ENCODE measurements around the gene PKDCC.
"Not testable (repeated sequence)": the region's sequence is repeated elsewhere in the genome, so short reads cannot be mapped to it uniquely, and the experiment has no call there.

Gene PKDCC

DNA sequence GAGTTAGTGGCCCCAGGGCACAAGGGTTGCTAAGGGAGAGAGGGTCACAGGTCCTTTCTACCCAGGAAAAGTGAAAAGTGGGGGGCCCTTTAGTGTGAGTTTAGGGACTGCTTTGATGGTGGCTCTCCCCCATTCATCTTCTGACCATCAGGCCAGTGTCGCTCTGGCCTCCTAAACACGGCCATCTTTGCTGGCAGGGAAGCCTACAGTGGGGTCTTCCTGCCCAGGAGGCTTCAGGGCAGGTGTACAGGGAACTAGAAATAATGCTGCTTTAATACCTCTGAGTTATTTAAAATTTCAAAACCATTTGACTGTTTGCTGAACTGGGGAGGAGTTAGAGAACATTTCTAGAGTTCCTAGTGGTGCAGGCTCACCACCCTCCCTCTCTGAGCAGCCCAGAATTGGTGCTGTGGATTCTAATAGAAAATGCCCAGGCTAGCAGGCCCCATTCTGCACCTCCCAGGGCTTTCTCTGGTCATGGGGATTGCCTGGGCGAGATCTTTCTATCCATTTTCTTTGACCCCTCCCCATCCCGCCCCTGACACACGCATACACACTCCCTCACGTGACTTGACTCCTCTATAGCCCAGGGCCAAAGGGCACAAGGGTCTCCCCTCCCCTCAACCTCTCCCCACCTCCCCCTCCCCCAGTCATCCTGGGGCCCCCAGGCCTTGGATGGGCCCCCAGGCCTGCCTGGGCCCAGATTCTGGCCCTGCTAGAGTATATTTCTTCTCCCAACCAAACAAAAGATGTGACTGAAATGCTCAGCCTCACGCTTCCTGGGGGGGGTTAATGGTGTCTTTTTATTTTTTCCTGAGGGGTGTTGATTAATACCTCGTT lies 3.1 kb downstream of the PKDCC start:
- no peak for DNase-seq

DNA sequence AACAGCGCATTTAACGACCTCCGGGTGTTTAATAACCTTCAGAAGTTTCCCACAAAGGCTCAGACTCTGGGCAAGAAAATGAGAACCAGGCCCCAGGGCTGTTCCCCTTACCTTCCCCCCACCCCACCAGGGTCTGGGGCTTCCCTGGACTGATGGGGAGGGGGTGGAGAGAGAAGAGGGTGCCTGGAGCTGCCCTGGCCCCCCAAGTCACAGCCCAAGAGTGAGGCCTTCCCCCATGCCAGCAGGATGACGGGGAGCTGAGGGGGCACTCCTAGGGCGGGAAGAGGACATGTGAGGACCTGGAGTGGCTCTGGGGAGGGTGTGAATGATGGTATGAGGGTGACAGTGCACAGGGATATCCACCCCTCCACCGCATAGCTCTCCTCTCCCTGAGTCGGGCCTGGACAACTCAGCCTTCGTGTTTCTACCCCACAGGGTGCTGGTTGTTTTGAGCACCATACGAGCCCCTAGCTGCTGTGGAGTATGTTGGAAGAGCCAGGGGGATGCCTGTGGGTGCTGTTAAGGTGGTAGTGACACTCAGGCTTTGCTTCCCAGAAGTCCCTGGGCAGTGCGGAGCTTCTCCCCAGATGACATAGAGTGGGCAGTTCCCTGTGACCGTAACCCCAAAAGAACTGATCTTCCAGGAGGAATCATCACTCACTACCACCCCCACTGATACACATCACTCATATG lies 3.9 kb downstream of the PKDCC start:
- no peak for DNase-seq

DNA sequence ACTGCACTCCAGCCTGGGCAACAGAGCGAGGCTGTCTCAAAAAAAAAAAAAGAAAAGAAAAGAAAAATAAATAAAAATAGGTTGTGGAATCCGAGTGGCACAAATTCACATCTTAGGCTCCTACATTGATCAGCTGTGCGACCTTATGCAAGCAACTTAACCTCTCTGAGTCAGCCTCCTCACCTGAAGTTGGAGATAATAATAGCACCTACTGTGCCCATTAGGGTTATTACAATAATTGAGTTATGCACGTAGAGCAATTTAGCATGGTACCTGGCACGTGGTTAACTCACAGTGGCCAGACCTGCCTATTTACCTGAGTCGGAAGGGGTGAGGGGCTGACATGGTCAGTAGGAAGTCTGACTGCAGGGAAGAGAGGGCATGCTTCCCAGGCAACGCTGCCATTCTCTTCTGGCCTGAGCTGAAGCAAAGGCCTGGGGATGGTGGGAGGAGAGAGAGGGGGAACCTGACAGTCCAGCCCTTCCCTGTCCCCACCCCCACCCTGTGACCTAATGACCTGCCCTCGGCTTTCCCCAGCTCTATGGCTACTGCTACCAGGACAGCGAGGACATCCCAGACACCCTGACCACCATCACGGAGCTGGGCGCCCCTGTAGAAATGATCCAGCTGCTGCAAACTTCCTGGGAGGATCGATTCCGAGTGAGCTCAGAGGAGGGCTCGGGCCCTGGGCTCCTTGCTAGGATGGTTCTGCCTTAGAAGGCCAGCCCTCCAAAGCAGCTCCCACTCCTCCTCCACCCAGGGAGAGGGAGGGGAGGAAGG lies 5.1 kb downstream of the PKDCC start:
- no peak for DNase-seq

DNA sequence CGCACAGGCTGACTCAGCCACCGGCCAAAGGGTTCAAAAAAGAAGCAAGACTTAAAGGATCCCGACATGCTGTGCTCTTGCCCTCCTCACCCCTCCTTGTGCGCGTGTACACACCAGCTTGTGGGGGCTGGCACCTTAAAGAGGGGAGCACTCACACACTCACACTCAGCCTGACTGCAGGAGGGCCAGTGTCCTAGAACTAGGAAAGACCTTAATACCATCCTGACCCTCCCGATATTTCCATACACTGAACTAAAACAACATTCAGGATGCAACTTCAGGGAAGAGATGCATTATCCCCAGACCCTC lies 5.6 kb downstream of the PKDCC start:
- no peak for DNase-seq

DNA sequence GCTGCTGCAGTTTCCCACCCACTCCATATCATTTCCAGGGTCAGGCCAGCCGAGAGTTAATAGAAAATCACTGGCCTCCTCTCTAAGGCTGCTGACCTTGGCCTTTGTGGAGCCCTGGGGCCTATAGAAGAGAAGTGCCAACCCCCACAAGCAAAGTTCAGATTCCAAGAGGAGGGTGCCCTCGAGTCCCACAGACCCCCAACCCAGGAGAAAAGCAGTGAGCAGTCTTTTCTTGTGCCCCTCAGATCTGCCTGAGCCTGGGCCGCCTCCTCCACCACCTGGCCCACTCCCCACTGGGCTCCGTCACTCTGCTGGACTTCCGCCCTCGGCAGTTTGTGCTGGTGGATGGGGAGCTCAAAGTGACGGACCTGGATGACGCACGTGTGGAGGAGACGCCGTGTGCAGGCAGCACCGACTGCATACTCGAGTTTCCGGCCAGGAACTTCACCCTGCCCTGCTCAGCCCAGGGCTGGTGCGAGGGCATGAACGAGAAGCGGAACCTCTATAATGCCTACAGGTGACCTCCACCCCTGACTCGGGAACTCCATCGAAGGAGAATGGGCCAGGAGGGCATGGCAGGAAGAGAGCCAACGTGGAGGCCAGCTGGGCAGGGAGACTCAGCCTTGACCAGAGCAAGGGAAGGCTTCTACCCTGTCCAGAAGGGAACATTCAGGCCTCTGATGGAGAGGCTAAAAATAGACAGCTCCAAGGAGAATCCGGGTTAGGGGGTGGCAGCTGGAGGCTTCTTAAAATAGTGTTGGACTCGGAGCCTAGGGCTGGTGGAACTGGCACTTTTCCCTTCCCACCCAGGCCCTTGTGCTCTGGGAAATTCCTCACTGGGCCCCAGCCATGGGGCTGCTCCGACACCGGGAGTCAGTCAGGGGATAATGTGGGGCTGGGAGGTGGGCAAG lies 6.2 kb downstream of the PKDCC start:
- no peak for DNase-seq

DNA sequence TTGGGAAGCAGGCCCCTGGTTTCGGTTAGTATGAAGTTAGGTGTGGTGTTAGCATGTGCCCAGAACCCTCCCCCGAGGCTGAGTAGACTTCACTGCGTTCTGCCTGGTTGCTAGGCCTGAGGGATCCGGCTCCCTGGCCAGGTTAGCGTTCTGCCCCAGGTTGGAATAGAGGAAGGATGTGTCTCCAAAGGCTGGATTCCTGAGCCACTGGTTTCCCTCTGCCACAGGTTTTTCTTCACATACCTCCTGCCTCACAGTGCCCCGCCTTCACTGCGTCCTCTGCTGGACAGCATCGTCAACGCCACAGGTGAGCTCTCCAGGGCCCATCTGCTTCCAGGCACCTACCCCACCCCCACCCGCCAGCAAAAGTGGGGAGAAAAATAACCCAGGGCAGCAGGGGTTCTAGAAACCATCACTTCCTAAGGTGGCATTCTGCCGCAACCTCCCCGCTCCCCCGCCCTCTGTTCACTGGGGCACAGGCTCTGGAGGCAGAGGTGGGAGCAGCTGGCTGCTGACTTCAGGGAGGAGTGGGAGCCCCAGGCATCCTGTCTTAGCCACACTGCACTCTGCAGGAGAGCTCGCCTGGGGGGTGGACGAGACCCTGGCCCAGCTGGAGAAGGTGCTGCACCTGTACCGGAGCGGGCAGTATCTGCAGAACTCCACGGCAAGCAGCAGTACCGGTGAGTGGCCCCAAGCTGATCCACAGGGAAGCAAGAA lies 7.1 kb downstream of the PKDCC start:
- no peak for DNase-seq

DNA sequence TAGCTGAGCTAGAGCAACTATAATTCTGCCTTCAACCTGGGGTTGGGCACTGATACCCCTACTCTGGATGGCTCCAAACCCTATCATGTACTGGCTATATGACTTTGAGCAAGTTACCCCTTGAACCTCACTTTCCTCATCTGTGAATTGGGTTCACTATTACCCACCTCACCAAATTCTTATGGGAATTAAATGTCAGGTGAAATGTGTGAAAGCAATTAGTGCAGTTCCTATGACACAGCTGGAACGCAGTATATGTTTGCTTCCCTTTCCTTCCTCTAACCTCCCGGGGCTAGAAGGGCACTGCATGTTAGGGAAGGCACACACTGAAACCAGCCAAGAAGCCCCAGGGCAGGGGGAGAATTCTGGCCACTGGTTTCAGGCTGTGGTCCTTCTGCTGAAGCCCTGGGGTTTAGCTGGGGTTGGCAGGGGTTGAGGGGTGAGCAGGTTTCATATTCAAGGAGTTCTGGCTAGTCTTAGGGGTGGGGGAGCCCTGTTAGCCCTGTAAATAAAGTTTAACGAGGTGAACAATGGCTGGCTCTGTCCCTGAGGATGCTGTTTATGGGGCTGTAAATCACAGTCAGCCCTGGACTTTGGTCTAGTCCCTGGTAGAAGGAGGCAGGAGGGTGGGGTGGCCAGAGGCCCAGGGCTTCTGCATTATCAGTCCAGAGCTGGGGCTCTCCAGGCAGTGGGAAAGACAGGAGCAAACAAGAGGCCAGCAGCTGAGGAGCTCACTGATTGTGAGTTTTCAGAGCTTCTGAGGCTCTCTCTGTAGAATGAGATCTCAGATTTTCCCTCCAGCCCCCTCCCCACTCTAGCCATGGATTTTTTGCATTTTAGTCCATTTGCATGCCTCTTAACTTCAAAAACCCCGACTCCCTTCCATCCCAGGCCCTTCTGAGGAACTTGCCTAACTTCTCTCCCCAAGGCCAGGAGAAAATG lies 8.0 kb downstream of the PKDCC start:
- DNase-seq = no peak

DNA sequence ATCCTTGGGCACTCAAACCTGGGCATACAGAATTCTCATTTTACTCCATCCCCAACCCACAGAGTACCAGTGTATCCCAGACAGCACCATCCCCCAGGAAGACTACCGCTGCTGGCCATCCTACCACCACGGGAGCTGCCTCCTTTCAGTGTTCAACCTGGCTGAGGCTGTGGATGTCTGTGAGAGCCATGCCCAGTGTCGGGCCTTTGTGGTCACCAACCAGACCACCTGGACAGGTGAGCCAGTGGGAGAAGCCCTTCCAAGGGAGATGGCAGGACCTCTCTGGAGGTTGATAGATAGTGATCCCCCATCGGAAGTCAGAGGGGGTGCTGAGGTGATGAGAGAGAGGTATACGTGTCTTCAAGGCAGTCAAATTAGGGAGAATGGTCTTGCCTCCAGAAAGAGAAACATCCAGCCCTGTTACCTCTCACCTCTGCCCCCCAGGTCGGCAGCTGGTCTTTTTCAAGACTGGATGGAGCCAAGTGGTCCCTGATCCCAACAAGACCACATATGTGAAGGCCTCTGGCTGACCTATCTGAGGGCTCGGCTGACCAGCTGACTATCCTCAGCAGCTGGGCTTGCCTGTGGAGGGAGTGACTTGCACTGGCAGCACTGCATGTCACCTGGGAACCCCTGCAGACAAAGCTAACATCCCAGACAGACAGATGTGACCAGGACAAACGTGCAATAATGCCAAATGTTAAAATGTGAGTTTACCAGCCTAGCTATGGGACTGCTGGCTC lies 9.5 kb downstream of the PKDCC start:
- no peak for DNase-seq

DNA sequence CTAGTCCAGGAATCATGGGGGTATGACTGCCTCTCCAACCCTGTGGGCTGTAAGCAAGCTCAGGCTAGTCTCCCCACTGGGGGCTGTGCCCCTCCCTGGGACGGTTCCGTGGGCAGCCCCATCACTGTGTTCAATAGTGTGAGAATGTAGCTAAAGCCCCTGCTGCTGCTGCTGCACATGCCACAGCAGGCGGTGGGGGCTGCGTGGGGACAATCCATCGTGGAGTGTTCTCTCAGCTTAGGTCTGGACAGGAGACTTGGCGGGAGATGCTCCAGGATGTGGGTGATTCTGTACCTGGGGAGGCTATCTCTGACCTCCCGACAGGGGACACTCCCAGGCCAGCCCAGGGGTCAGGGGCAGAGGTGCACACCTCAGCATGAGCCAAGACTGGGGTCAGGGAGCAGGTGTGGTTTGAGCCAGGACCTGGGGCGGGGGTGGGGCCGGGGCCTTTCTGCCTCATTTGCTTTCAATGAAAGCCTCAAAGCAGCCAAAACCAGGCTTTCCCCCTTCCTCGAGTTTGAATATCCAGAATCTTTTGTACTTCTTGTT lies 10.2 kb downstream of the PKDCC start:
- no peak for DNase-seq

DNA sequence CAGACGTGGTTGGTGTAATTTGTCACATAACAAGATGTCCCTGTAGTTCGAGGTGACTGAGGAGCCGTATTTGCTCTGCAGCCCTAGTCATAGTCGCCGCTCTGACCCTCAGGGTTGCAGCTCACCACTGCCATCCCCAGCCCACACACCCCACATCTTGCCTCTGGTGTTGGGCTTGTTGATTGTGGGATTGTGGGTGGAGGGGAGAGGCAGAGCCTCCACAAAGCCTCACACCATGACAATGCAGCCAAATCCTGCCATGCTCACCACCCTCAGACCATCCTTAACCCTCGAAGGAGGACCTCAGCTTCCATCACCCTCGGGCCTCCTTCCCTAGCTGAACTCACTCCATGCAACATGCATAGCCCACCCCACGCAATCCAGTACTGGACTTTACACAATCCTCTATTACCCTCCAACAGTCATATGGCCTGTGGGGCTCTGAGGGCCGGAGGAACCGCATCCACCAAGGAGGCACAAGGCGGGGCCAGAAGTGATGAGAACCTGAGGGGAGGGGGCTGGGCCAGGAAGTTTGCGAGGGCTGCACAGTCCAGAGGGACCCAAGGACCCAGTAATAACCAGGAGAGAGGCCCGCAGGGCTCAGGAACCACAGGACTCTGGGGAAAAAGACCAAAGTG lies 11.6 kb downstream of the PKDCC start:
- DNase-seq = no peak

DNA sequence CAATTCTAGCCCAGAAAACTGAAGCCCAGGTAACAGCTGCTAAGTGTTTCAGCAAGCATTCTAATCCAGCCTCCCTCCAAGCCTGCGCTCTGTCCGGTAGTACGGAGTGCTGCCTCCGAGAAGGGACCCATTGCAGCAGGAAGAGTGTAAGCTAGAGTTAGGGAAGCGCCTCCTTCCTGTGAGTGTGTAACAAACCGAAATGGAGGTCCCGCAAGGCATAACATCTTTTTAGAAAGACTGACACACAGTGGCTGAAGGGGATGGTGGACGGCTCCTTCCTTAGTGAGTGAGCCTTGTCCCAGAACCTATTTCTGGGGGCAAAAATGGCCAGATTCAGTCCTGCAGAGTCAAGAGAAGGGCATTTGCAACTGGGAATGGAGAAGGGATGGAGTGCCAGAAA lies 12.2 kb downstream of the PKDCC start:
- DNase-seq = no peak

DNA sequence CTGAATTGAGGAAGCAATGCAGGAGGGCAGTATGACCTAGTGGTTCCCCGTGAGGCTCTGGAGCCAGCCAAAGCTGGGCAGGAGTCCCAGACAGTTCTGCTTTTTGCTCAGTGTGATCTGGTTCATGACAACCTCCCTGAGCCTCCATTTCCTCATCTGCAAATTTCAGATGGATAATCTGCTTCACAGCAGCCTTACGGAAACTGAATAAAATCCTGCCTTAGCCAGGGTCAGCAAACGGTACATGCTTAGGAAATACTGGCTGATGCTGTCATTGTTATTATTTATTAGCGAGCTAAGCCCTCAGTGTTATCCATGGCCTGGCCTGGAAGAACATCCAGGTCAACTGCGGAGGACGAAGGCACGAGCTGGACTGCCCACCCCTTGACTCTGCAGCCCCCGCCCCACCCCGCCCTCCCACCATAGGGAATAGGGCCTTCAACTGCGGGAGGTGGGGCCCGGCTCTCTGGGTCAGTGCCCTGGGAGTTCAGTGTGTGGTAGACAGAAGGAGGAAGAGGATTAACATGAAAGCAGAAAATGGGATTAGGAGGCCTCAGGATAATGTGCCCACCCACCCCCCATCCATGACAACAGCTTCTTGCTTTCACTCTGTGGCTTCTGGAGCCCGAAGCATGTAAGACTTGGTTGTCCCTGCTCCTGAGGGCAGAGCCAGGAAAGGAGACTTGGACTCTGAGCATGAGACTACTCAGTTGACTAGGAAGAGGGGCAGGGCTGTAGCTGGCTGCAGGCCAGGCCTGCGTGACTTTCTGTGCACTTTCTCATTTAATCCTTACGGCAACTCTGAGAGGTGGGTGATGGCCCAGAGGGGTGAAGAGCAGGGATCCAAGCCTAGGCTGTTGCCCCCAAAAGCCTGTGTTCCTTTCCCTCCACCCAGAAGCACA lies 13.1 kb downstream of the PKDCC start:
- no peak for DNase-seq

DNA sequence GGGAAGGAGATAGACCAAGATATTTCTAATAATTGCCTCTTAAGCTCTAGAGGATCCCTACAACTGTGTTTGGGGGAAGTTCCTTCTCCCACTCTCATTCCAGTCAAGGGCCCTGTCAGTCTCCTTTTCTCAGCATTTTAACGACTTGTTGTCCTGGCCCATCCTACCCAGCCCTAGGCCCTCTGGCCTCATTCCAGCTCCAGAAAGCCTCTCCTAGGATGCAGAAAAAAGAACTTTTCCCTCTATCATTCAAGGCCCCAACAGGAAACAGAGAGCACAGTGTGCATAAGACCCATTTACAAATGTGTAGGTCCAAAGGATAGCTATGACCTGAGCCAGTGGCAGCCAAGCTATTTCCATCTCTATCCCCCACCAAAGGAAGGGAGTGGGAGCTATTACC lies 14.0 kb downstream of the PKDCC start:
- DNase-seq = no peak

DNA sequence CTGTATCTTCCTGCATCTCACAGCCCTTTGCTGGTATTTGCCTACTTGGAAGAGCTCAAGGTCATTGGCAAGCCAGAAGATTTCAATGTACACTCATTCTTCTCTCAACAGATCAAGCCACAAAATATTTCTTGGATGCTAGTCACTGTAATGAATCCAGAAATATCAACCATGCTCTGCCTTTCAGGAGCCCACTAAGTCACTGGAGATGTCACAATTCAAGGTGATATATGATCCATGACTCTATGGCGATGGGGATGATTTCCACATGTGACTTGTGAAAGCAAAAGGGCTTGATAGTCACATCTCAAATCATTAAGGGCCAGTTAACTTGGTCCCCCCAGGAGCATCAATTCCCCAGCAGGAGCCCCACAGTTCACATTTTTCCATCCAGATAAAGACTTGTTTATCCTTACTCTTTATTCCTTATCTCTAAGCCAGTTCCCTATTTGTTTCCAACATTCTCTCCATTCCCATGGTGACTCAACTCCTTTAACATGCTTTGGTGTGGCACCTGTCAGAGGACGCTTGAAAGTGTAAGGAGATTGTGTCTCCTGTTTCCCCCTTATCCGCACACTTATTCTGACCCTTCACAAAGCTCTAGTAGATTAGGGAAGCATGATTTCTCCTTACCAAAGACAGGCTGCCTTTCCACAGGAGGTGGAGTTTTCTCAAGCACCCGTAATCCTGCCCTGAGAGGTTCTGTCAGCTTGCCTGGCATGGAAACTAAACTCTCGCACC lies 15.8 kb downstream of the PKDCC start:
- no peak for DNase-seq

DNA sequence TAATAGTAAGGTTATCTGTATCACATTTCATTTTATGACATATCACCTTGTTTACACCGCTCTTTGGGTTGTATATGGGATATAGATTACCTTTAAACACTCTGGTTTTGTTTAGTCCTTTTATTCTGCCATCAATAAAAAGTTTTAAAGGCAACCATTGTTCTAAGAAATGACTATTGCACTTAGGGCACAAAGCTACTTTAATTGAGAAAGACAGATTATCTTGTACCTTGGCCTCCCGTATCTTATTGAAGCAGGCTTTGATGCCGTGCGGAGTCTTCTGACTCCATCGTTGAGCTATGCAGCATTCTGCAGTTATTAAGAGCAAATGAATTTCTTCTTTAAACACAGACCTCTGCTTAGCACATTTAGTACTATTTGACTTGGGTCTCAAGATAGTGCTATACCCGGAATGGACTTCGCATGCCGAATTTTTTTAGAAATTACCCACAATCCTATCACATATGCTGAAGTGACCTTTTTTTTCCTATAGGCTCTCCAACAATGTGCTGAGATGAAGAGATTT lies 16.7 kb downstream of the PKDCC start:
- DNase-seq = no peak

DNA sequence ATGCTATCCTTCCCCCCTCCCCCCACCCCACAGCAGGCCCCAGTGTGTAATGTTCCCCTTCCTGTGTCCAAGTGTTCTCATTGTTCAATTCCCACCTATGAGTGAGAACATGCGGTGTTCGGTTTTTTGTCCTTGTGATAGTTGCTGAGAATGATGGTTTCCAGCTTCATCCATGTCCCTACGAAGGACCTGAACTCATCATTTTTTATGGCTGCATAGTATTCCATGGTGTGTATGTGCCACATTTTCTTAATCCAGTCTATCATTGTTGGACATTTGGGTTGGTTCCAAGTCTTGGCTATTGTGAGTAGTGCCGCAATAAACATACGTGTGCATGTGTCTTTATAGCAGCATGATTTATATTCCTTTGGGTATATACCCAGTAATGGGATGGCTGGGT lies 17.9 kb downstream of the PKDCC start:
- DNase-seq = not testable (repeated sequence)

DNA sequence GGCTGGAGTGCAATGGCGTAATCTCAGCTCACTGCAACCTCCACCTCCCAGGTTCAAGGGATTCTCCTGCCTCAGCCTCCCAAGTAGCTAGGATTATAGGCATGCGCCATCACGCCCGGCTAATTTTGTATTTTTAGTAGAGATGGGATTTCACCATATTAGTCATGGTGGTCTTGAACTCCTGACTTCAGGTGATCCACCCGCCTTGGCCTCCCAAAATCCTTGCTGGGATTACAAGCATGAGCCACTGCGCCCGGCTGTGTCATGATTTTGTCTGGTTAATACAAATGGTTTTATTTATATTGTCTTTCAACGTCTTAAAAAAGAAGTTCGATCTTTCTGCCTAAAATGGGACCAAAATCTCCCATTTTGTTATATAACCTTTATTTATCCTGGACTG lies 19.2 kb downstream of the PKDCC start:
- DNase-seq = not testable (repeated sequence)

All from activated naive CD4-positive, alpha-beta T cell treated with anti-CD3 and anti-CD28 coated beads, Interleukin-2, amount 50 U/mL, for 16 hours (primary cell).